Fibroblast of pulmonary artery (primary cell): Measurements from ENCODE around the gene ACOT9.
"Not testable (repeated sequence)": the region's sequence is repeated elsewhere in the genome, so short reads cannot be mapped to it uniquely, and the experiment has no call there.

ENCODE experiments used
- DNase-seq: peaks from one replicate; pipeline ENCODE4 v3.0.0-alpha.2; 2010; ENCODE audit warnings: low read depth
- H3K4me3 ChIP-seq: replicated peaks from 2 replicates; pipeline ENCODE4 v1.5.1; 2011; ENCODE audit warnings: low read depth, mild to moderate bottlenecking, control low read depth, low read length, moderate library complexity
- CTCF ChIP-seq: IDR thresholded peaks from 2 replicates; pipeline ENCODE4 v1.5.1; 2011; ENCODE audit warnings: mild to moderate bottlenecking, control low read depth, low read length, inconsistent platforms; ENCODE audit errors: missing control alignments

The ACOT9 gene

DNA sequence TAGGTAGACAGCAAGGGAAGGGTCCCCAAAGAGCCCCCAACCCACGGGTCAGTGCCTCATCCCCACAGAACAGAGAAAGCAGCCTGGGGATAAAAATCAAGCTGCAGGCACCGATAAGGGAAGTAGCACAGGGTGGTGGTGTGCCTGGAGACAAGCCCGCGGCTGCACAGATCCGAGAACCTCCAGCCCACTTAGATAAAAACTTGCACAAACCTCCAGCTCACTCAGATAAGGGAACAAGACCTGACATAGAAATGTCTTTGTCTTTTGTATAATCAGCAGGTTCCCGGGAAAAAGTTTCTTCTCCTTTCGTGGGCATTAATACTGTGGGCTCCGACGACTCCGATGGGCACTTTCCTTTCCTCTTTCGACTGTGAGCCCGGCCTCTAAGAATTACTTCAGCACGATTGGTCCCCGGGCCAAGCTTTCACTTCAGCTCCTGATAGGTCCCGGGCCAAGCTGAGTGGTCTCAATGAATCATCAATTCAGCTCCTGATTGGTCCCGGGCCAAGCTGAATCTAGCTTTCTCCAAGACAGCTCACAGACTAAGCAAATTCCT, 43.4 kb downstream of the ACOT9 start:
- peak; percentile 48 for DNase-seq
- H3K4me3 ChIP-seq = peak overlapping the region; percentile 37
- no peak for TF ChIP-seq CTCF

GRCh38 chrX:23694606-23695005, 48.5 kb downstream of the ACOT9 start:
- TF ChIP-seq CTCF = peak; percentile 46
- H3K4me3 ChIP-seq = no peak overlapping the region
- DNase-seq = peak; percentile 67

GRCh38 chrX:23692166-23692565, 50.9 kb downstream of the ACOT9 start:
- no peak for TF ChIP-seq CTCF

GRCh38 chrX:23676486-23676885, 66.6 kb downstream of the ACOT9 start:
- not testable (repeated sequence) for DNase-seq, H3K4me3 ChIP-seq

More at GRCh38 chrX:23692166-23692565, 50.9 kb downstream of the ACOT9 start:
- DNase-seq = no peak
- H3K4me3 ChIP-seq = no peak overlapping the region

DNA sequence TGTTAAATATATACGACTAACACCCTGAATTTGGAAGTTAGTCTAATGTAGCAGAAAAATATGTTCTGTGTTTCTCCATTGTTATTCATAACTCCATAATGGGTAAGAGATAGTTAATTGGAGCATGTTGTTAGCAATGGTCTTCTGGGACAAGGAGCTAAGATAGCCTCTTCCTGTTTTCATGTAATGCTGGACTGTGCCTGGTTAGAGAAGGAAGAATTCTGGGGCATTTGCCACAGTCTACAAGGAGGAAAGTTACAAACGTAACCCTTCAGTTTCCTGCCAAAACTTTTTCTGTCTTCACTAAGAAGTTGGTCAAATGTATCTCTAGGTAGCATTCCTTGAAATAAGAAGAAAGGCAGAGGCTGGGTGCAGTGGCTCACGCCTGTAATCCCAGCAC, 70.0 kb downstream of the ACOT9 start:
- no peak for TF ChIP-seq CTCF
- no peak overlapping the region for H3K4me3 ChIP-seq
- peak; percentile 16 for DNase-seq

DNA sequence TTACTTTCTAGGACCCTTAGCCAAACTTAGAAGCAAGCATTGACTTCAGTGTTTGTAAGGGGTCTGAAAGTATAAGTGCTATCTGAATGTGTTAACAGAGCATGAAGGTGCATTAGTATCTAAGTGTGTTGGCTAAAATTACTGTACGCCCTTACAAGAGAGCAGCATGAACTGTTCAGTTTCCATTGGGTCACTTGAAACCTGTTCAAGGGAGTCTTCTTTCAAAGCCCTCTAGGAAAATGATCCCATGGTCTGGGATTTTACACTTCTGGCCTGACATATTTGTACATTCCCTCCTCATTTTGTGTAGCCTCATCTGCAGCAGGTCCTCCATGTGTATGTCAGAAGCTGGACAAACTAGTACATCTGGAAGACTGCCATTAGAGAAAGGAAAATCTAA, 72.5 kb downstream of the ACOT9 start:
- no peak overlapping the region for H3K4me3 ChIP-seq
- TF ChIP-seq CTCF = no peak
- no peak for DNase-seq

DNA sequence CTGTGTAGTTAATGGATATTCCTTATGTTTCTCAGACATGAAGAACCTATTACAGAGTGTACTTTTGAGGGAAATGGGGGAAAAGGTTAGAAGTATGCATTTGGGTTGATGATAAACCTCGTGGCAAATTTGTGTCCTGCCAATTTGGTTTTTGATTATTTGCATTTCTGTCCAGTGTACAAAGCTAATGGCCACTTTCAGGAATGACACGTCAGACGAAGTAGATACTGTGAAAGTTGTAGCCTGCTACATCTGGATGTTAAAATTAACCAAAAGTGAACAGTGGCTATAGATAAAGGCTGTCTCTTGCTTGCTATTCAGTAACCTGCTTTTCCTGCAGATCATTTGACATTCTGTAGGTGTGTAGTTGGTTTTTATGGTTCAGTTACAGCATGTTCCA, 74.7 kb downstream of the ACOT9 start:
- DNase-seq = no peak
- no peak for TF ChIP-seq CTCF
- H3K4me3 ChIP-seq = peak overlapping the region; percentile 75
